ENCODE measurements around the gene EHD4.

GRCh38 chr15:41990243-41990605, 17.9 kb upstream of the EHD4 start:
- TF ChIP-seq POLR2A (IDR thresholded peaks at IDR 0.05) (no peak), CTCF (IDR thresholded peaks at IDR 0.05) (no peak)

Measured in body of pancreas (tissue), 4 donors.